HEK293 (cell line): ENCODE results near the gene PFN3.

Experiments used
- CTCF ChIA-PET: fragments of 350-600 bp; formaldehyde crosslinking; extraction: SDS; loops from one replicate; lab custom pipeline; 2021; ENCODE audit warnings: antibody characterized with exemption; lab: Yijun Ruan, JAX
- POLR2A ChIA-PET: fragments of 300-600 bp; formaldehyde crosslinking; extraction: SDS; loops from one replicate; lab custom pipeline; 2020; ENCODE audit warnings: antibody characterized with exemption, inconsistent platforms; lab: Yijun Ruan, JAX
- H3K27ac ChIP-seq: fragments of 200-500 bp; sonication (Bioruptor generic); 2 replicates; pipeline ENCODE4 v1.5.1; 2014; ENCODE audit warnings: low read depth, low read length, control low read depth, inconsistent platforms; ENCODE audit errors: extremely low read depth
- H3K36me3 ChIP-seq, 2 experiments: fragments of 200-500 bp in 1 of 2; sonication (Bioruptor generic) in 1 of 2; 1 replicate in 1 of 2; 2 replicates in 1 of 2; pipeline ENCODE4 v1.5.1; 2014 to 2017; ENCODE audit warnings: inconsistent platforms in 2 of 2, low read length in 2 of 2; ENCODE audit not compliant: control insufficient read depth in 2 of 2, insufficient read depth in 1 of 2
- H3K4me1 ChIP-seq: fragments of 200-500 bp; sonication (Bioruptor generic); 2 replicates; pipeline ENCODE4 v1.5.1; 2014; ENCODE audit warnings: mild to moderate bottlenecking, low read length, inconsistent platforms; ENCODE audit not compliant: control insufficient read depth, insufficient read depth
- H3K4me3 ChIP-seq: 2 replicates; pipeline ENCODE4 v1.5.1; 2011; ENCODE audit warnings: low read depth, mild to moderate bottlenecking, control low read depth, low read length, moderate library complexity
- H3K9me3 ChIP-seq: fragments of 200-500 bp; sonication (Bioruptor generic); 2 replicates; pipeline ENCODE4 v1.5.1; 2014; ENCODE audit warnings: low read depth, low read length, inconsistent platforms; ENCODE audit not compliant: control insufficient read depth, insufficient read depth
- AEBP2 ChIP-seq: fragments of 450-650 bp; formaldehyde crosslinking; IDR thresholded peaks from 2 replicates; pipeline ENCODE4 v1.5.1; 2016; ENCODE audit warnings: missing biosample characterization, missing genetic modification characterization, borderline replicate concordance
- GLI2 ChIP-seq: fragments of 450-650 bp; formaldehyde crosslinking; IDR thresholded peaks from 2 replicates; pipeline ENCODE4; 2017; ENCODE audit warnings: missing biosample characterization, missing genetic modification characterization, low read depth, borderline replicate concordance
- GLIS2 ChIP-seq: fragments of 450-650 bp; formaldehyde crosslinking; IDR thresholded peaks from 2 replicates; pipeline ENCODE4 v1.5.1; 2016; ENCODE audit warnings: missing biosample characterization, missing genetic modification characterization
- MYNN ChIP-seq: fragments of 450-650 bp; formaldehyde crosslinking; IDR thresholded peaks from 2 replicates; pipeline ENCODE4 v1.5.1; 2016; ENCODE audit warnings: missing biosample characterization, missing genetic modification characterization, borderline replicate concordance
- RBAK ChIP-seq: fragments of 450-650 bp; formaldehyde crosslinking; IDR thresholded peaks from 2 replicates; pipeline ENCODE4 v1.5.1; 2016; ENCODE audit warnings: missing biosample characterization, missing genetic modification characterization
- WT1 ChIP-seq: fragments of 450-650 bp; formaldehyde crosslinking; IDR thresholded peaks from 2 replicates; pipeline ENCODE4 v1.5.1; 2016; ENCODE audit warnings: missing biosample characterization, missing genetic modification characterization
- ZBTB6 ChIP-seq: fragments of 450-650 bp; formaldehyde crosslinking; IDR thresholded peaks from 2 replicates; pipeline ENCODE4 v1.5.1; 2017; ENCODE audit warnings: missing biosample characterization, missing genetic modification characterization
- ZIC2 ChIP-seq: fragments of 450-650 bp; formaldehyde crosslinking; IDR thresholded peaks from 2 replicates; pipeline ENCODE4 v1.5.1; 2016; ENCODE audit warnings: missing biosample characterization, missing genetic modification characterization
- ZNF112 ChIP-seq: fragments of 450-650 bp; formaldehyde crosslinking; IDR thresholded peaks from 2 replicates; pipeline ENCODE4 v1.5.0; 2017; ENCODE audit warnings: missing biosample characterization, missing genetic modification characterization
- ZNF211 ChIP-seq: fragments of 450-650 bp; formaldehyde crosslinking; IDR thresholded peaks from 2 replicates; pipeline ENCODE4 v1.5.1; 2016; ENCODE audit warnings: low read depth, missing biosample characterization, missing genetic modification characterization
- ZNF266 ChIP-seq: fragments of 450-650 bp; formaldehyde crosslinking; IDR thresholded peaks from 2 replicates; pipeline ENCODE4 v1.5.1; 2016; ENCODE audit warnings: missing biosample characterization, missing genetic modification characterization, low read depth
- ZNF302 ChIP-seq: fragments of 450-650 bp; formaldehyde crosslinking; IDR thresholded peaks from 2 replicates; pipeline ENCODE4 v1.5.1; 2016; ENCODE audit warnings: missing biosample characterization, missing genetic modification characterization, low read depth
- ZNF416 ChIP-seq: fragments of 450-650 bp; formaldehyde crosslinking; IDR thresholded peaks from 2 replicates; pipeline ENCODE4 v1.5.1; 2016; ENCODE audit warnings: missing biosample characterization, missing genetic modification characterization
- ZNF521 ChIP-seq: fragments of 450-650 bp; formaldehyde crosslinking; IDR thresholded peaks from 2 replicates; pipeline ENCODE4 v1.5.1; 2017; ENCODE audit warnings: missing biosample characterization, mild to moderate bottlenecking, missing genetic modification characterization
- ZNF529 ChIP-seq: fragments of 450-650 bp; formaldehyde crosslinking; IDR thresholded peaks from 2 replicates; pipeline ENCODE4 v1.5.1; 2017; ENCODE audit warnings: missing genetic modification characterization, missing biosample characterization; ENCODE audit not compliant: insufficient replicate concordance
- ZNF571 ChIP-seq: fragments of 450-650 bp; formaldehyde crosslinking; IDR thresholded peaks from 2 replicates; pipeline ENCODE4 v1.5.0; 2017; ENCODE audit warnings: missing biosample characterization, missing genetic modification characterization
- ZNF623 ChIP-seq: fragments of 450-650 bp; formaldehyde crosslinking; IDR thresholded peaks from 2 replicates; pipeline ENCODE4 v1.5.1; 2016; ENCODE audit warnings: missing biosample characterization, missing genetic modification characterization
- ZNF624 ChIP-seq: fragments of 450-650 bp; formaldehyde crosslinking; IDR thresholded peaks from 2 replicates; pipeline ENCODE4 v1.5.1; 2017; ENCODE audit warnings: missing biosample characterization, missing genetic modification characterization
- ZNF645 ChIP-seq: fragments of 450-650 bp; formaldehyde crosslinking; IDR thresholded peaks from 2 replicates; pipeline ENCODE4; 2016; ENCODE audit warnings: missing biosample characterization, missing genetic modification characterization
- ZNF677 ChIP-seq: fragments of 450-650 bp; IDR thresholded peaks from 2 replicates; pipeline ENCODE4 v1.5.0; 2018; ENCODE audit warnings: missing biosample characterization, mild to moderate bottlenecking, missing genetic modification characterization, moderate library complexity
- ZNF837 ChIP-seq: fragments of 450-650 bp; formaldehyde crosslinking; IDR thresholded peaks from 2 replicates; pipeline ENCODE4 v1.5.1; 2016; ENCODE audit warnings: missing biosample characterization, missing genetic modification characterization
- TF ChIP-seq, protein P1 (sequence below): fragments of 450-650 bp; formaldehyde crosslinking; conservative IDR thresholded peaks from 2 replicates; pipeline ENCODE4 v1.5.1; 2016; ENCODE audit warnings: low read depth, missing biosample characterization, missing genetic modification characterization
- TF ChIP-seq, protein P2 (sequence below): fragments of 450-650 bp; formaldehyde crosslinking; IDR thresholded peaks from 2 replicates; pipeline ENCODE4 v1.5.1; 2016; ENCODE audit warnings: missing biosample characterization, missing genetic modification characterization
- TF ChIP-seq, protein P3 (sequence below): fragments of 450-650 bp; formaldehyde crosslinking; IDR thresholded peaks from 2 replicates; pipeline ENCODE4 v1.5.1; 2017; ENCODE audit warnings: missing biosample characterization, missing genetic modification characterization

PFN3 gene

DNA sequence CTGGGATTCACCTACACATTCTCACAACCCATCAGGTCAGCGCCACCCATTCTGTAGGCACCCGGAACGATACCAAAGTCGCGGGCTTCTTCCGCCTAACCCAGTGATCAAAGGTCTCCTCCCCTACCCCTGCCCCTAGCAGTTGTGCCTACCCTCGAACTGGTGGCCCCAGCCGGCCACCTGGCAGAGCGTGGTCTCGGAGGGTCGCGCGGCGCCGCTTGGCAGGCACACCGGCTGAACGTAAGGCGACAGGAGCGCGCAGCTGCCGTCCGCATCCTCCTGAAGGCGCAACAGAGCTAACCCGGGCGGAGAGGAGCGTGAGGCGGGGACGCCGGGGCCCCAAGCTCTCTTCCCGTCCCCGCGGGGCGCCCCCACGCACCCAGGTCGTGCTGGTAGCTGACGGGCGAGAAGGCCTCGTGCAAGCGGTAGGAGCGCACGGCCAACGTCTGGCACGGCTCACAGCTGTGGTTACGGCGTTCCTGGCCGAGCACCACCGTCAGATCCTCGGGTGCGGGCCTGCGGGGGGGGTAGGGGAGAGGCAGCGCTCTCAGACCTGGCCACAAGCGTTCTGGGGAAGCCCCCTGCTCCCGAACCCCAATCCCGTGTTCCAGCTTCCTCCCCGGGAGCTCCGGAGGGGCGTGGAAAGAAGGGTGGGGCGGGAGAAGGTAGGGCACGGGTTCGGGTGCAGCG, 2.8 kb upstream of the PFN3 start:
- peak overlapping the region; percentile 50 for H3K4me3 ChIP-seq
- CTCF ChIA-PET: interaction anchor here (0.6 to 6.6 kb wide), 40 partner anchors 9 to 331 kb away, joined by 3 to 97 read pairs (median 6); partner anchors contain the start of genes GRK6, LMAN2 and SLC34A1
- no peaks in the 10 kb centered on the region for H3K36me3 ChIP-seq
- H3K27ac ChIP-seq: peak overlapping the region; percentile 55; the same call in 1 of the 2 replicates
- POLR2A ChIA-PET: interaction anchor here (0.8 to 3.8 kb wide), 16 partner anchors 11 to 94 kb away, joined by 3 to 45 read pairs (median 6); partner anchors contain the start of genes GRK6 and PDLIM7
- H3K4me1 ChIP-seq: no peaks in the 10 kb centered on the region
- no peaks in the 10 kb centered on the region for H3K9me3 ChIP-seq
- TF ChIP-seq RBAK (tag by site-specific recombination) (no peak), ZNF266 (no peak), ZNF623 (no peak), MYNN (tag by site-specific recombination) (no peak), ZNF302 (tag by site-specific recombination) (no peak), ZNF416 (tag by site-specific recombination) (no peak), ZBTB6 (tag by site-specific recombination) (peak; percentile 8; the same call in 1 of the 2 replicates), ZNF837 (tag by site-specific recombination) (no peak), ZNF645 (tag by site-specific recombination) (no peak), ZNF529 (tag by site-specific recombination) (no peak), ZNF624 (no peak), ZNF571 (tag by site-specific recombination) (no peak), ZNF211 (no peak), WT1 (no peak), AEBP2 (tag by site-specific recombination) (no peak), GLI2 (no peak), ZIC2 (no peak; the same call in 1 of the 2 replicates), ZNF112 (no peak), ZNF677 (tag by site-specific recombination) (no peak), GLIS2 (no peak), ZNF521 (tag by site-specific recombination) (no peak)
- TF ChIP-seq, protein P1, sequence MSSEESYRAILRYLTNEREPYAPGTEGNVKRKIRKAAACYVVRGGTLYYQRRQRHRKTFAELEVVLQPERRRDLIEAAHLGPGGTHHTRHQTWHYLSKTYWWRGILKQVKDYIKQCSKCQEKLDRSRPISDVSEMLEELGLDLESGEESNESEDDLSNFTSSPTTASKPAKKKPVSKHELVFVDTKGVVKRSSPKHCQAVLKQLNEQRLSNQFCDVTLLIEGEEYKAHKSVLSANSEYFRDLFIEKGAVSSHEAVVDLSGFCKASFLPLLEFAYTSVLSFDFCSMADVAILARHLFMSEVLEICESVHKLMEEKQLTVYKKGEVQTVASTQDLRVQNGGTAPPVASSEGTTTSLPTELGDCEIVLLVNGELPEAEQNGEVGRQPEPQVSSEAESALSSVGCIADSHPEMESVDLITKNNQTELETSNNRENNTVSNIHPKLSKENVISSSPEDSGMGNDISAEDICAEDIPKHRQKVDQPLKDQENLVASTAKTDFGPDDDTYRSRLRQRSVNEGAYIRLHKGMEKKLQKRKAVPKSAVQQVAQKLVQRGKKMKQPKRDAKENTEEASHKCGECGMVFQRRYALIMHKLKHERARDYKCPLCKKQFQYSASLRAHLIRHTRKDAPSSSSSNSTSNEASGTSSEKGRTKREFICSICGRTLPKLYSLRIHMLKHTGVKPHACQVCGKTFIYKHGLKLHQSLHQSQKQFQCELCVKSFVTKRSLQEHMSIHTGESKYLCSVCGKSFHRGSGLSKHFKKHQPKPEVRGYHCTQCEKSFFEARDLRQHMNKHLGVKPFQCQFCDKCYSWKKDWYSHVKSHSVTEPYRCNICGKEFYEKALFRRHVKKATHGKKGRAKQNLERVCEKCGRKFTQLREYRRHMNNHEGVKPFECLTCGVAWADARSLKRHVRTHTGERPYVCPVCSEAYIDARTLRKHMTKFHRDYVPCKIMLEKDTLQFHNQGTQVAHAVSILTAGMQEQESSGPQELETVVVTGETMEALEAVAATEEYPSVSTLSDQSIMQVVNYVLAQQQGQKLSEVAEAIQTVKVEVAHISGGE (tag by site-specific recombination): no peak
- TF ChIP-seq, protein P2, sequence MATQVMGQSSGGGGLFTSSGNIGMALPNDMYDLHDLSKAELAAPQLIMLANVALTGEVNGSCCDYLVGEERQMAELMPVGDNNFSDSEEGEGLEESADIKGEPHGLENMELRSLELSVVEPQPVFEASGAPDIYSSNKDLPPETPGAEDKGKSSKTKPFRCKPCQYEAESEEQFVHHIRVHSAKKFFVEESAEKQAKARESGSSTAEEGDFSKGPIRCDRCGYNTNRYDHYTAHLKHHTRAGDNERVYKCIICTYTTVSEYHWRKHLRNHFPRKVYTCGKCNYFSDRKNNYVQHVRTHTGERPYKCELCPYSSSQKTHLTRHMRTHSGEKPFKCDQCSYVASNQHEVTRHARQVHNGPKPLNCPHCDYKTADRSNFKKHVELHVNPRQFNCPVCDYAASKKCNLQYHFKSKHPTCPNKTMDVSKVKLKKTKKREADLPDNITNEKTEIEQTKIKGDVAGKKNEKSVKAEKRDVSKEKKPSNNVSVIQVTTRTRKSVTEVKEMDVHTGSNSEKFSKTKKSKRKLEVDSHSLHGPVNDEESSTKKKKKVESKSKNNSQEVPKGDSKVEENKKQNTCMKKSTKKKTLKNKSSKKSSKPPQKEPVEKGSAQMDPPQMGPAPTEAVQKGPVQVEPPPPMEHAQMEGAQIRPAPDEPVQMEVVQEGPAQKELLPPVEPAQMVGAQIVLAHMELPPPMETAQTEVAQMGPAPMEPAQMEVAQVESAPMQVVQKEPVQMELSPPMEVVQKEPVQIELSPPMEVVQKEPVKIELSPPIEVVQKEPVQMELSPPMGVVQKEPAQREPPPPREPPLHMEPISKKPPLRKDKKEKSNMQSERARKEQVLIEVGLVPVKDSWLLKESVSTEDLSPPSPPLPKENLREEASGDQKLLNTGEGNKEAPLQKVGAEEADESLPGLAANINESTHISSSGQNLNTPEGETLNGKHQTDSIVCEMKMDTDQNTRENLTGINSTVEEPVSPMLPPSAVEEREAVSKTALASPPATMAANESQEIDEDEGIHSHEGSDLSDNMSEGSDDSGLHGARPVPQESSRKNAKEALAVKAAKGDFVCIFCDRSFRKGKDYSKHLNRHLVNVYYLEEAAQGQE (tag by site-specific recombination): no peak
- TF ChIP-seq, protein P3, sequence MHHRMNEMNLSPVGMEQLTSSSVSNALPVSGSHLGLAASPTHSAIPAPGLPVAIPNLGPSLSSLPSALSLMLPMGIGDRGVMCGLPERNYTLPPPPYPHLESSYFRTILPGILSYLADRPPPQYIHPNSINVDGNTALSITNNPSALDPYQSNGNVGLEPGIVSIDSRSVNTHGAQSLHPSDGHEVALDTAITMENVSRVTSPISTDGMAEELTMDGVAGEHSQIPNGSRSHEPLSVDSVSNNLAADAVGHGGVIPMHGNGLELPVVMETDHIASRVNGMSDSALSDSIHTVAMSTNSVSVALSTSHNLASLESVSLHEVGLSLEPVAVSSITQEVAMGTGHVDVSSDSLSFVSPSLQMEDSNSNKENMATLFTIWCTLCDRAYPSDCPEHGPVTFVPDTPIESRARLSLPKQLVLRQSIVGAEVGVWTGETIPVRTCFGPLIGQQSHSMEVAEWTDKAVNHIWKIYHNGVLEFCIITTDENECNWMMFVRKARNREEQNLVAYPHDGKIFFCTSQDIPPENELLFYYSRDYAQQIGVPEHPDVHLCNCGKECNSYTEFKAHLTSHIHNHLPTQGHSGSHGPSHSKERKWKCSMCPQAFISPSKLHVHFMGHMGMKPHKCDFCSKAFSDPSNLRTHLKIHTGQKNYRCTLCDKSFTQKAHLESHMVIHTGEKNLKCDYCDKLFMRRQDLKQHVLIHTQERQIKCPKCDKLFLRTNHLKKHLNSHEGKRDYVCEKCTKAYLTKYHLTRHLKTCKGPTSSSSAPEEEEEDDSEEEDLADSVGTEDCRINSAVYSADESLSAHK: no peak
